HUES48 (cell line): ENCODE data around the gene DBI.
"Not testable (repeated sequence)": the region's sequence is repeated elsewhere in the genome, so short reads cannot be mapped to it uniquely, and the experiment has no call there.

ENCODE experiments used
- H3K27ac ChIP-seq: one replicate; pipeline ENCODE4 v1.7.0; 2013; ENCODE audit warnings: low read depth, low read length, inconsistent platforms
- H3K27me3 ChIP-seq: 2 replicates; pipeline ENCODE4 v1.6.1; 2013; ENCODE audit warnings: mild to moderate bottlenecking, low read length; ENCODE audit not compliant: control insufficient read depth, insufficient read depth
- H3K36me3 ChIP-seq: 2 replicates; pipeline ENCODE4 v1.6.1; 2013; ENCODE audit warnings: low read length; ENCODE audit not compliant: control insufficient read depth, insufficient read depth
- H3K4me1 ChIP-seq: 2 replicates; pipeline ENCODE4 v1.6.1; 2013; ENCODE audit warnings: mild to moderate bottlenecking, low read length; ENCODE audit not compliant: control insufficient read depth, insufficient read depth
- H3K4me3 ChIP-seq: 2 replicates; pipeline ENCODE4 v1.5.1; 2013; ENCODE audit warnings: mild to moderate bottlenecking, low read depth, low read length
- H3K9ac ChIP-seq: 2 replicates; pipeline ENCODE4 v1.6.1; 2013; ENCODE audit warnings: mild to moderate bottlenecking, low read depth, low read length, moderate library complexity
- H3K9me3 ChIP-seq: 2 replicates; pipeline ENCODE4 v1.6.1; 2013; ENCODE audit warnings: low read length; ENCODE audit not compliant: control insufficient read depth, insufficient read depth

Gene DBI

DNA sequence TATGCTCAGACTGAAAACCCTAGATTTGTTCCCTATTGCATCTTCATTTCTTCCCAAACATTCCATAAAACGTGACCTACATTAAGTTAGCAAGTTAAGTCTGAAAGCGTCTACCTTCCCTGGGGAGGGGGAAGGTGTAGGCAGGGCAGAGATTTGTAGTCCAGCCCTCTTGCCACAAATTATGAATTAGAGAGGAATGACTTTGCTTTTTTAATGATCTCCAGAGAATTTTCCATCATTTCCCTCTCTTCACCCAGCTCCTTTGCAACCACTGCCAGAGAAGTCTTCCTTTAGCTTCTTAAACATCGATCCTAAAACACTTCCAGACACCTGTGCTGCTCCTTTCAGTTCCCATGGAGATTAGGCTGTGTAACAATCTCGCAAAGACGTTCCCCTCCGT, 1.3 kb upstream of the DBI start:
- H3K9me3 ChIP-seq = no peaks in the 10 kb centered on the region
- H3K4me3 ChIP-seq = peak overlapping the region; percentile 80
- no peak overlapping the region for H3K27ac ChIP-seq
- H3K4me1 ChIP-seq = peaks cover 16% of the 10 kb centered on the region
- H3K36me3 ChIP-seq = peaks cover 22% of the 10 kb centered on the region
- no peaks in the 10 kb centered on the region for H3K27me3 ChIP-seq
- no peak overlapping the region for H3K9ac ChIP-seq

DNA sequence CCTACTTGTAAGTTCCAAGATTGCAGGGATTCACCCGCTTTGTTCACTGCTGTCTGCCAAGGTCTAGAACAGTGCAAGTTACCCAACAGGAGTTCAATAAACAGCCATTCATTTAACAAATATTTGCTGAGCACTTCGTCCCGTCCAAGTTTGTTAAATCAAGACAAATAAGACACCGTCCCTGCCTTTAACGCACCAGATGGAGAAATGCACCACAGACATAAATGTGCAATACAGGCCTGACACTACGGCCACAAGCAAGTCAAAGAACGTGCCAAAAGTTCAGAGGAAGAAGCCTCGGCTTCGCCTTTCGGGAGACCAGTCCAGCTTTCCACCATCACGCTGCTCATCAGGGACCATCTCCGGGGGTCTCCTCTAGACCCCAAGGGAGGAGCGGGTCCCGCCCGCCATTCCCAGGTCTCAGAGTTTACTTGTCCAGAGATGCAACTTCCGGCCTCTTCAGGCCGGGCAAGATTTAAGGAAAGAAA, 572 bp upstream of the DBI start:
- H3K27ac ChIP-seq = peak overlapping the region; percentile 55
- H3K4me1 ChIP-seq = peaks cover 16% of the 10 kb centered on the region
- H3K9me3 ChIP-seq = no peaks in the 10 kb centered on the region
- H3K4me3 ChIP-seq = peak overlapping the region; percentile 80
- H3K36me3 ChIP-seq = peaks cover 30% of the 10 kb centered on the region
- H3K9ac ChIP-seq = peak overlapping the region; percentile 43
- no peaks in the 10 kb centered on the region for H3K27me3 ChIP-seq

DNA sequence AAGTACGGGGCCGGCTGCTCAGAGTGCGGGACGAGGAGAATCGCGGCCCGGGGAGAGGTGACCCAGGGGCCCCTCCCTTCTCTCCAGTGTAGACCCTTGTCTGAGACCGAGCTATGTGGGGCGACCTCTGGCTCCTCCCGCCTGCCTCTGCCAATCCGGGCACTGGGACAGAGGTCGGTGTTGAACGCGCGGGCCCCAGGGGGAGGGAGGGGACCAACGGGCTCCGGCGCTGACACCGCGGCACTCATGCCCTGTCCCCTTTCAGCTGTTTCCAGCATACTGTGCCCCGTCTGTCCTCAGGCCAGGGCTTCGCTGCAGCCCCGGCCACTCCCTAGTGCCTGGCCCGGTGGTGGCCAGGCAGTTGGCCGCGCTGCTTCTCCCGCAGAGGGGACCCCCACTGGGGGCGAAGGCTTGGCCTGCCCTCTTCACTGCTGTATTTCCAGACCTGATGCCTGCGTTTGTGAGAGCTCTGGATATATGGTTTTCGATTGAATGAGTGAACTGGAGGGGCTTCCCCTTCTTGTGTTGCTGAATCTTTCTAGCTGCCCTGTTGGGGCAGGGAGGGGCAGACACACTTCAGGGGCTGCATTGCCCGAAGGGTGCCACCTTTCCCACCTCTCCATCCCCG, 809 bp downstream of the DBI start:
- H3K36me3 ChIP-seq = peaks cover 44% of the 10 kb centered on the region
- peak overlapping the region; percentile 80 for H3K4me3 ChIP-seq
- H3K27ac ChIP-seq = no peak overlapping the region
- peaks cover 16% of the 10 kb centered on the region for H3K4me1 ChIP-seq
- H3K9ac ChIP-seq = peak overlapping the region; percentile 16; the same call in 1 of the 2 replicates
- no peaks in the 10 kb centered on the region for H3K27me3 ChIP-seq
- H3K9me3 ChIP-seq = no peaks in the 10 kb centered on the region

DNA sequence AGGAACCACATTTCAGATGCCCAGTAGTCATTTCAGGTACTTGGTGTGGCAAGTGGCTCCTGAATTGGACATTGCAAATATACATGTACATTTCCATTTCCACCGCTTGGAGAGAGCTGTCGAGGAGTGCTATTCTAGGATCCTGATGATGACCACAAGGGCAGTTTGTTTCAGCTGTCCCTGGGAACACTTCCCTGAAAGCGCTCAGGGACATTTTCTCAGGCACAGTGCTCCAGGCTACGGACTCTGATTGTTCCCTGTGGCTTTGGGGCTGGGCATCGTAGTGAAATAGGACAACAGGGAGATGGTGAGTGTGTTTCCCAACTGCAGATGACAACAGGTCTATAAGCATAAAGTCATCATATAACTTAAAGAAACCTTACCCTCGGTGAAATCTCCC, 3.1 kb downstream of the DBI start:
- Histone ChIP-seq H3K27me3 (no peaks in the 10 kb centered on the region), H3K27ac (no peak overlapping the region), H3K4me1 (peaks cover 16% of the 10 kb centered on the region), H3K36me3 (peaks cover 55% of the 10 kb centered on the region), H3K9ac (no peak overlapping the region), H3K9me3 (no peaks in the 10 kb centered on the region), H3K4me3 (no peak overlapping the region)

DNA sequence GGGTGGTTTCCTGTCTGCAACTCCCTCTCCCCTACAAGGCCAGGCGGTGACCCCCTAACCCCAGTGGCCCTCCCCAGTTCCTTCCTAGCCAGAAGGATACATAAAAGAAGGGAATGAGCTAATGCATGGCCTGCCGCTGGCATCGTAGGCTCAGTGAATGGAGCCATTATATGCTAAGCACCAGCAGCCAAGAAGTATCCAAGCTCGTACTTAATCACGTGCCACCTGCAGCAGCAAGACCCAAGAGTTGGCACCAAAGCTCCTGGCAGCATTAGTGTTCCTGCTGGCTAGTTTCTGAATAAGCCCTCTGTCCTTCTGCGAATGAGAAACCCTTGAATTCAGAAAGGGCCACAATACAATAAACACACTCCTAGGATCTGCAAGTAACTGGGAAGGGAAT, 4.3 kb downstream of the DBI start:
- H3K9me3 ChIP-seq = no peaks in the 10 kb centered on the region
- H3K4me1 ChIP-seq = peaks cover 10% of the 10 kb centered on the region
- peaks cover 55% of the 10 kb centered on the region for H3K36me3 ChIP-seq
- no peaks in the 10 kb centered on the region for H3K27me3 ChIP-seq
- H3K4me3 ChIP-seq = no peak overlapping the region
- H3K9ac ChIP-seq = no peak overlapping the region
- no peak overlapping the region for H3K27ac ChIP-seq

DNA sequence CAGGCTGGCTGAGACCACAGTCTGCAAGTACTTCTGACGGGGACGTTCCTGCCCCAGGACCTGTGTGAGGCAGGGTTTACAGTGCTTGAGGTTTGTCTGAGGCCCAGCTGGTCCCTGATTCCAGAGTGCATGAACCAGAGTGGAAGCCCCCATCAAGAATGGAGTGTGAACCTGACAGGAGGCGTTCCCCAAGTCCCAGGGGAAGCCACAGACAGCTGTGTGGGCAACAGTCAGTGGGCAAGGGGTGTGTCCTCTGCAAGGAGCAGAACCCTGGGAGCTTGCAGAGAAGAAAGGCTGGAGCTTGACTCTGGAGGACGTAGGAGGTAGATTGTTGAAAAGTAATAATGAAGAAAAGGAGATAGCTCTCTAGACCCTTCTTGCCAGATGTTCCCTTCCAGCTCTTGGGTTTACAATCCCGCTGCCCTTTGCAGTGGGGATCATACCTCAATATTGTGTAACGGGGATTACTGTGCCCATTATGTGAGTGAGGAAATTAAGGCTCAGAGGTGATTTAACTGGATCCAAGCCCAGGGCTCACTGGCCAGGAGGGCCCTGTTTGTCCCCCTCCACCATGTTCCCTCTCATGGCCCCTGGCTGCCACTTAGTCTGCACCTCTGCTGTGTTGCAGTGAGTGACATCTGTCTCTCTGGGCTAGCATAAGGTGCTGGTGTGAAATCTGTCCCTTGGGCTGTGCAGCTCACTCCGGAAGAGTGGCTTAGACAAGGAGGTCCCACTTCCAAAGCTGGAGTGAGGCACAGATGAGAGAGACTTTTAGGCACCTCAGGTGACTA, 6.2 kb downstream of the DBI start:
- Histone ChIP-seq H3K27me3 (no peaks in the 10 kb centered on the region), H3K9me3 (no peaks in the 10 kb centered on the region), H3K4me1 (peaks cover 6% of the 10 kb centered on the region), H3K36me3 (peaks cover 55% of the 10 kb centered on the region), H3K9ac (no peak overlapping the region), H3K4me3 (no peak overlapping the region), H3K27ac (no peak overlapping the region)

DNA sequence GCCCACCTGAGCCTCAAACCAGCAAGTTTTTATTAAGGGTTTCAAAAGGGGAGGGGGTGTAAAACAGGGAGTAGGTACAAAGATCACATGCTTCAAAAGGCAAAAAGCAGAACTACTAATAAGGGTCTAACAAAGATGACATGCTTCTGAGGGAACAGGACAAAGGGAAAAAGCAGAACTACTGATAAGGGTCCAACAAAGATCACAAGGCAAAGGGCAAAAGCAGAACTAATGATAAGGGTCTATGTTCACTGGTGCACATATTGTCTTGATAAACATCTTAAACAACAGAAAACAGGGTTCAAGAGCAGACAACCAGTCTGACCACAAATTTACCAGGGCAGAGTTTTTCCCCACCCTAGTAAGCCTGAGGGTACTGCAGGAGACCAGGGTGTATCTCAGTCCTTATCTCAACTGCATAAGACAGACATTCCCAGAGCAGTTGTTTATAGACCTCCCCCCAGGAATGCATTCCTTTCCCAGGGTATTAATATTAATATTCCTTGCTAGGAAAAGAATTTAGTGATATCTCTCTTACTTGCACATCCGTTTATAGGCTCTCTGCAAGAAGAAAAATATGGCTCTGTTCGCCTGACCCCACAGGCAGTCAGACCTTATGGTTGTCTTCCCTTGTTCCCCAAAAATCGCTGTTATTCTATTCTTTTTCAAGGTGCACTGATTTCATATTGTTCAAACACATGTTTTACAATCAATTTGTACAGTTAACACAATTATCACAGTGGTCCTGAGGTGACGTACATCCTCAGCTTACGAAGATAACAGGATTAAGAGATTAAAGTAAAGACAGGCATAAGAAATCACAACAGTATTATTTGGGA, 7.3 kb downstream of the DBI start:
- not testable (repeated sequence) for H3K4me1 ChIP-seq

DNA sequence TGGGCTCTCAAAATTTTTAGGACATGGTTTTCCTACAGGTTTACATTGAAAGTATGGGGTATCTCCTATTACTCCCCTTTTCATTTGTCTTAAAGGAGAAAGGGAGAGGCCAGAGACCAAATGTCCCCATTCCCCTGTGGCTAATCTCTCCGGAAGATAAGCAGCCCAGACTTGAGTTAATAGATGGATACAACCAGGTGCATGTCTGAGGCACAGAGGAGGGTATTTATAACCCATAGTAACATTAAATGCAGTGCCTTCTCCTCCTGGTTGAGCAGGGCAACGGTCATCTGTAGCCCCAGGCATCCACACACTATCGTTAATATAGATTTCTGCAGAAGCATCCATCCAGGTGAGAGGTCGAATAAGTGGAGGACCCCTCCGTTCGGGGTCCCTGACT, 9.6 kb downstream of the DBI start:
- peaks cover 23% of the 10 kb centered on the region for H3K36me3 ChIP-seq
- H3K9ac ChIP-seq, H3K4me1 ChIP-seq, H3K9me3 ChIP-seq, H3K4me3 ChIP-seq, H3K27me3 ChIP-seq, H3K27ac ChIP-seq: not testable (repeated sequence)

More for the DNA sequence above, 7.3 kb downstream of the DBI start:
- H3K9ac ChIP-seq, H3K27ac ChIP-seq, H3K9me3 ChIP-seq, H3K27me3 ChIP-seq, H3K4me3 ChIP-seq: not testable (repeated sequence)
- H3K36me3 ChIP-seq = peaks cover 44% of the 10 kb centered on the region

DNA sequence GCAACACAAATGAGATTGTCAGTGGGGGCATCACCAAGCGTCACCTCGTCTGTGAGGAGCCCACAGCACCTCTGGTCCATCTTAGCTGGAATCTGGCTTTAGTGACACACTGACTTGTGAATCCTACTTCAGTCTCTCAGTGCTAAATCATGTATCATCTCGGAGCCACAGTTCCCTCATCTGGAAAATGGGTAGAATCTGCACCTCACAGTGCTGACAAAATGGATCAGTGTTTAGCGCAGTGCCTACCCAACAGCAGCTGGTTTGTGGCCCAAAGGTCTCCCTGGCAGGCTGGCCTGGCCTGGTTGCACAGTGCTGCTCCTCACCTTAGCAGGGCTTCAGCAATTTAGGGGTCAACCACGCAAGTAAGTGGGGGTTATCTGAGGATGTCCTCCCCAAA, 10.0 kb downstream of the DBI start:
- no peak overlapping the region for H3K9ac ChIP-seq
- no peak overlapping the region for H3K4me3 ChIP-seq

DNA sequence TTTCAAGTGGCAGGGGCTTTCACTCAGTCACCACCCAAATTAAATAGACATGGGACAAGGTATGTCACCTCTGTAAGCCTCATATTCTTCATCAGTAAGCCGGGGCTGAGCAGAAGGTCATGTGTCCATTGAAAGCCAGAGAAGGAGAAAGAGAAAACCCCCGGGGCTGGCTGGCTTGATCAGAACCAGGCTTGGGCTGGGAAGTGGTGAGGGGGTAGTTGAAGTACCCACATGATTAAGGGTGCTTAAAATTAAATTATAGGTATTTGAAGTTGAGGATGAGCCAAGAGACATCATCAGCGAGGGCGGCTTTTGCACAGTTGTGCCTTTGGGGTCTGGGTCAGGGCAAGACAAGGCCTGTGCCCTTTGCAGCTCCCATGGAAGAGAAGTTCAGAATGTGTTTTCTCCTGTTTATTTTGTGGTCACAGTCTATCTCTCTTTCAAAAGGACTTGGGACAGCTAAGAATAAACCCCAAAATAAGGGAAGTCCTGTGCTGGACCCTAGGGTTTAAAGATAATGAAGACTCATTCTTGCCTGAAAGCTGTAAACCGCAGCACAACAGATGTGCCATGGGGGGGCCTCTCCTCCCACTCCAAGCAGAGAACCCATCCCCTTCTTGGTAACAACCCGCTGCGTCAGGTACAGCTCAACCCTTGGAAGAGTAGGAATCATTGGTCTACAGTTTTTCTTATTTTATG, 10.7 kb downstream of the DBI start:
- H3K4me1 ChIP-seq = no peaks in the 10 kb centered on the region
- H3K27ac ChIP-seq = no peak overlapping the region
- H3K27me3 ChIP-seq = no peaks in the 10 kb centered on the region
- peaks cover 12% of the 10 kb centered on the region for H3K36me3 ChIP-seq
- no peak overlapping the region for H3K4me3 ChIP-seq
- no peaks in the 10 kb centered on the region for H3K9me3 ChIP-seq
- H3K9ac ChIP-seq = no peak overlapping the region

More for the DNA sequence above, 10.0 kb downstream of the DBI start:
- Histone ChIP-seq H3K9me3 (no peaks in the 10 kb centered on the region), H3K4me1 (no peaks in the 10 kb centered on the region), H3K36me3 (peaks cover 19% of the 10 kb centered on the region), H3K27ac (no peak overlapping the region), H3K27me3 (no peaks in the 10 kb centered on the region)
